GM21526 (cell line): ENCODE measurements around the gene SRSF8.
"Not testable (repeated sequence)": the region's sequence is repeated elsewhere in the genome, so short reads cannot be mapped to it uniquely, and the experiment has no call there.

Source experiments
- ATAC-seq: cut with Tn5 transposase; IDR thresholded peaks from one replicate; pipeline ENCODE4 v1.9.1; 2021; ENCODE audit warnings: moderate library complexity; ENCODE audit not compliant: unreplicated experiment, low FRiP score

SRSF8 gene

DNA sequence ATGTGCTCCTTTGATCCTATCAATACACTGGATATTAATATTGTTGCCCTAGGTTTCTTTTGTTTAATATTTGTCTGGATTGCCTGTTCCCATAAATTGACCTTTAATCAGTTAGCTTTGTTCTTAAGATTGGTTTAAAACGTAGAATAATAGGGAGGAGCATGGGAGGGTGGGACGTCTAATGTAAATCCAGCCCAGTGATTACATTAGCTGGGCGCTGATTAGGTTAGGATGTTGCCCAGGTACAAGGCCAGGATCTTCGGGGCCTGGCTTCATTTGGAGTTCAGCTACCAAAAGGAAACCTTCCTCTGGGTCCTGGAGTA lies at the start of gene SRSF8:
Gene SRSF8, plus strand, starts transcription at position 204 of the 323 bp plus-strand sequence. CDS start 308 bp downstream, outside the sequence.
- ATAC-seq = peak; percentile 39

GRCh38 chr11:95021468-95021867 lies 45.3 kb upstream of the SRSF8 start:
- not testable (repeated sequence) for ATAC-seq

- ATAC-seq = no peak
Observed at GRCh38 chr11:95024958-95025357, 41.8 kb upstream of the SRSF8 start, which contains the start of gene KDM4E. Gene KDM4E, plus strand, starts transcription at chr11:95025258. Its CDS starts 300 bp downstream, at chr11:95025558.

- ATAC-seq = not testable (repeated sequence)
Observed at GRCh38 chr11:95025594-95025993, 41.1 kb upstream of the SRSF8 start.

GRCh38 chr11:95028357-95028756 lies 38.4 kb upstream of the SRSF8 start:
- ATAC-seq = no peak

- ATAC-seq = no peak
Observed at GRCh38 chr11:95033051-95033450, 33.7 kb upstream of the SRSF8 start.

DNA sequence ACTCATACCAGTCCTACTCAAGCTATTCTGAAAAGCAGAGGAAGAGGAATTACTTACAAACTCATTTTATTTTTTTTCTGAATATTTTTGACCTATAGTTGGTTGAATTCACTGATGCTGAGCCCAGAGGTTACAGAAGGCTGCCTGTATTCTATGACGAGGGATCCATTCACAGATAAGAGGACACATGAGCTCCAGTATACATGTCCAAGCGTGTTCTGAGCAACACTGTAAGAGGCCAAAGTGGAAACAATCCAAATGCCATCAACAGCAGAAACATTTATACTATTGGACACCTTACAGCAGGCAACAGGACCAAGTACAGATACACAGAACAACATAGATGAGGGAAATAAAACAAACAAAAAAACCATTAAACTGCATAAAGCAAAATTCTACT lies 31.4 kb upstream of the SRSF8 start:
- ATAC-seq = no peak

GRCh38 chr11:95037356-95038035 lies 29.2 kb upstream of the SRSF8 start:
- ATAC-seq = not testable (repeated sequence)

DNA sequence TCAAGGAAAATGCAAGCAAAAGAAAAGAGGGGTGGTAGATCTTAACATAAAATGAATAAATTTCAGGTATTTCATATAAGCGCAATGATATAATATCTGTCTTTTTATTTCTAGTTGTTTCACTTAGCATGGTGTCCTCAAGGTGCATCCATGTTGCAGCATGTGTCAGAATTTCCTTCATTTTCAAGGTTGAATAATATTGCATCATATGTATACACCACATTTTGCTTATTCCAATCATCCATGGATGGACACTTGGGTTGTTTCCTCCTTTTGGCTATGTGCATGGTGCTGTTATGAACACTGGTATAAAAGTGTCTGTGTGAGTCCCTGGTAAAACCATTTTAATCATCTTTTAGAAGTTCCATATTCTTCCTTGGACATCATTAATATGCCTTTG lies 24.5 kb upstream of the SRSF8 start:
- no peak for ATAC-seq

DNA sequence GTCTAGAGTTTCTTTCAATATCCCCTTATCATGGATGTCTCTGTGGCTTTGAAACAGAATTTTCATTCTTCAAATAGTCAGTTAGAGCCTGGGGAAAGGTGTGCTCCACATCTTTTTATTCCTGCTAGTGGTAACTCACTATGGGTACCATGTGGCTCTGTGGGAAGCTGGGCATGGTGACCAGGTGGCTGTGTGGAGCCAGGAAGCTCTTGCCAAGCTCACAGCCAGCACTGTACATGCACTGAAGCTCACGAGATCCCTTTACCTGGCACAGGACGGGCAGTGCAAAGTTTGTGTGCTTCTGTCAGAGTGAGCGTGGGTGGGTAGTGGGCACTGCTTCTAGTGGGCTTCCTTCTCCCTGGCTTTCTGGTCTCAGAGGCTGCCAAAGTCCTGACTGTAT lies 23.8 kb upstream of the SRSF8 start:
- ATAC-seq = no peak

- ATAC-seq = no peak
Observed at GRCh38 chr11:95044010-95044409, 22.7 kb upstream of the SRSF8 start.

DNA sequence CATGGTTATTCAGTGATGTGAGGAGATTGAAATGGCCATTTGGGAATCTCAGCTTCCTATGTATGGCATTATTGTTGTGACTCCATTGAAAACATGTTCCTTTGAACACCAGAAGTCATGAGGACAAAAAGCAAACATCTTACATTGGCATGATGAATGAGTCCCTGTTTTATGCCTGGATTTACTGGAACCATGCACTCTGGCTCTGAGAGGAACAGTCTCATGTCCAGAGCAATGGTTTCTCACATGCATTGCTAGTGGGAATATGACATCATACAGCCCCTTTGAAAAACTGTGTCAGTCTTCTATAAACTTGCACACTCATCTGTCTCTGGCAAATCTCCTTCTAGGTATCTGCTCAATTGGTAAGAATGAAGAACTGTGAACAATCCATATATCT lies 20.9 kb upstream of the SRSF8 start:
- ATAC-seq = no peak

- not testable (repeated sequence) for ATAC-seq
Observed at GRCh38 chr11:95049122-95049521, 17.6 kb upstream of the SRSF8 start, which contains the start of gene KDM4F. Gene KDM4F, plus strand, starts transcription at chr11:95049422.

- ATAC-seq = no peak
Observed at GRCh38 chr11:95050595-95051202, 16.0 kb upstream of the SRSF8 start.

- ATAC-seq = no peak
Observed at GRCh38 chr11:95054356-95054755, 12.4 kb upstream of the SRSF8 start.

GRCh38 chr11:95055283-95055897 lies 11.3 kb upstream of the SRSF8 start:
- ATAC-seq = peak; percentile 96

DNA sequence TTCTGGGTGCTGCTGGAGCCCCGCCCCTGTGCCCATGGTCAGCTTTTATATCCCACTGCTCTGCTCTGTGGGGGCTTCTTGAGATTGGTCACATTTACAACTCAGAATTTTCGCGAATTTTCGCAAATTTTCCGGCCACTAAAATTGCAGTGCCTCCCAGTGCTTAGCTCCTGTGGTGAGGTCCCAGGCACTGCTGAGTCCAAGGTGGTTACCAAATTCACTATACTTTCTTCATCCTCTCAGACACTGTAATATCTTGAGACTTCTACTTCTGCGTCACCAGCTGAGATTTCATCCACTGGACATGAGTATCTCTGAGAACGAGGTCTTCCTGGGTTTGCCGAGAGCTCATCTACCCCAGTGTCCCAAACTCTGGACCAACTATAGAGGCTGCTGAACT lies 8.8 kb upstream of the SRSF8 start:
- no peak for ATAC-seq

DNA sequence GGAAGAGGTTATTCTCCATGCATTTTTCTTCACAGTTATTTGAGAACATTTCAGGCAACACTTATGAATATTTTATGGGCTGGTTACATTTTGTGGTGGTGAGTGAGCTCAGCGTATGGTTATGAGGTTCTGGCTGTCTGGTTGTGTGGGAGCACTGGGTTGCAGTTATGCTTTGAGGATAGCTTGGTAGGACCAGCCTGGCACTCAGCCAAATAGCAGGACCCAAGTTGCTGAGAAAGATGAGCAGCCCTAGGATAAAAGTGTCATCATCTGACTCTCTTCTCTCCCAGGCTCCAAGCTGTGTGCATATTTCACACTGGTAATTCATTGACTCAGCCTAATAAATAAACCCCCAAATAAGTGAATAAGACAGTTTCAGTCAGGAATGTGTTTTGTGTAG lies 8.1 kb upstream of the SRSF8 start:
- no peak for ATAC-seq

GRCh38 chr11:95059046-95059445 lies 7.7 kb upstream of the SRSF8 start:
- ATAC-seq = no peak

- ATAC-seq = no peak
Observed at GRCh38 chr11:95065336-95065735, 1.4 kb upstream of the SRSF8 start.

- ATAC-seq = peak; percentile 60
Observed at GRCh38 chr11:95067039-95067840, 521 bp downstream of the SRSF8 start.
